ENCODE measurements around the gene SLC35G3. TPM values are rescaled to one million over a fixed set of nuclear protein-coding genes. Genes with fewer than 3 reads are reported as not detected.
"Not testable (repeated sequence)": the region's sequence is repeated elsewhere in the genome, so short reads cannot be mapped to it uniquely, and the experiment has no call there.

The SLC35G3 gene
- total and polyA plus RNA-seq, 2 experiments from 2014 or later: not detected

DNA sequence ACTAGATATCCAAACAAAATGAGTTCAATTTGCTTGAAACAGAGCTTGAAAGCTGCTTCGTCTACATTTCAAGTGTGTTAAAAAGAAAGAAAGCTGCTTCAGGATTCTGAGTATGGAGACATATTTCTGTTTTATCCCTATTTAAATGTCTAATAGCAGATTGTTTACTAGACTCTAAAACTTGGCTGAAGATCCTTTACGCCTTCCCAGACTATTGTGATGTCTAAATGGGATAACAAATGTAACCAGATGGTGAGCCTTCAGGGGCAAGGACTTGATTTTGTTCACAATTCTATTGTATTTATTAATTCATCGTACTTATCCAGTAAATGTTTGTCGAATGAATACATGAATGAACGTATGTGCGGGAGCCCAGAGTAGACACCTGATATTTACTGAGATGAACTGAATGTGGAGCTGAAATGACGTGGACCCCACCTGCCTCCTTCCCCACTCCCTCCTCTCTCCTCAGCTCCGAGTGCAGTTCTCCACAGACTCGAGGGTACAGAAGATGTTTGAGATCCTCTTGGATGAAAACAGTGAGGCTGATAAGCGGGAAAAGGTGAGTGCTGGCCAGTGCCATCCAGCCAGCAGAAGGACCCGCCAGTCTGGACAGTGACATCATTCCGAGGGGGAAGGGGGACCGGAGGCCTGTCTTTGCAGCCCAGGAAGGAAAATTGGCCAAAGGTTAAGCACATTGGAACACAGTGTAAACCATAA, 41.6 kb downstream of the SLC35G3 start (continued):
- TF ChIP-seq, protein P1, sequence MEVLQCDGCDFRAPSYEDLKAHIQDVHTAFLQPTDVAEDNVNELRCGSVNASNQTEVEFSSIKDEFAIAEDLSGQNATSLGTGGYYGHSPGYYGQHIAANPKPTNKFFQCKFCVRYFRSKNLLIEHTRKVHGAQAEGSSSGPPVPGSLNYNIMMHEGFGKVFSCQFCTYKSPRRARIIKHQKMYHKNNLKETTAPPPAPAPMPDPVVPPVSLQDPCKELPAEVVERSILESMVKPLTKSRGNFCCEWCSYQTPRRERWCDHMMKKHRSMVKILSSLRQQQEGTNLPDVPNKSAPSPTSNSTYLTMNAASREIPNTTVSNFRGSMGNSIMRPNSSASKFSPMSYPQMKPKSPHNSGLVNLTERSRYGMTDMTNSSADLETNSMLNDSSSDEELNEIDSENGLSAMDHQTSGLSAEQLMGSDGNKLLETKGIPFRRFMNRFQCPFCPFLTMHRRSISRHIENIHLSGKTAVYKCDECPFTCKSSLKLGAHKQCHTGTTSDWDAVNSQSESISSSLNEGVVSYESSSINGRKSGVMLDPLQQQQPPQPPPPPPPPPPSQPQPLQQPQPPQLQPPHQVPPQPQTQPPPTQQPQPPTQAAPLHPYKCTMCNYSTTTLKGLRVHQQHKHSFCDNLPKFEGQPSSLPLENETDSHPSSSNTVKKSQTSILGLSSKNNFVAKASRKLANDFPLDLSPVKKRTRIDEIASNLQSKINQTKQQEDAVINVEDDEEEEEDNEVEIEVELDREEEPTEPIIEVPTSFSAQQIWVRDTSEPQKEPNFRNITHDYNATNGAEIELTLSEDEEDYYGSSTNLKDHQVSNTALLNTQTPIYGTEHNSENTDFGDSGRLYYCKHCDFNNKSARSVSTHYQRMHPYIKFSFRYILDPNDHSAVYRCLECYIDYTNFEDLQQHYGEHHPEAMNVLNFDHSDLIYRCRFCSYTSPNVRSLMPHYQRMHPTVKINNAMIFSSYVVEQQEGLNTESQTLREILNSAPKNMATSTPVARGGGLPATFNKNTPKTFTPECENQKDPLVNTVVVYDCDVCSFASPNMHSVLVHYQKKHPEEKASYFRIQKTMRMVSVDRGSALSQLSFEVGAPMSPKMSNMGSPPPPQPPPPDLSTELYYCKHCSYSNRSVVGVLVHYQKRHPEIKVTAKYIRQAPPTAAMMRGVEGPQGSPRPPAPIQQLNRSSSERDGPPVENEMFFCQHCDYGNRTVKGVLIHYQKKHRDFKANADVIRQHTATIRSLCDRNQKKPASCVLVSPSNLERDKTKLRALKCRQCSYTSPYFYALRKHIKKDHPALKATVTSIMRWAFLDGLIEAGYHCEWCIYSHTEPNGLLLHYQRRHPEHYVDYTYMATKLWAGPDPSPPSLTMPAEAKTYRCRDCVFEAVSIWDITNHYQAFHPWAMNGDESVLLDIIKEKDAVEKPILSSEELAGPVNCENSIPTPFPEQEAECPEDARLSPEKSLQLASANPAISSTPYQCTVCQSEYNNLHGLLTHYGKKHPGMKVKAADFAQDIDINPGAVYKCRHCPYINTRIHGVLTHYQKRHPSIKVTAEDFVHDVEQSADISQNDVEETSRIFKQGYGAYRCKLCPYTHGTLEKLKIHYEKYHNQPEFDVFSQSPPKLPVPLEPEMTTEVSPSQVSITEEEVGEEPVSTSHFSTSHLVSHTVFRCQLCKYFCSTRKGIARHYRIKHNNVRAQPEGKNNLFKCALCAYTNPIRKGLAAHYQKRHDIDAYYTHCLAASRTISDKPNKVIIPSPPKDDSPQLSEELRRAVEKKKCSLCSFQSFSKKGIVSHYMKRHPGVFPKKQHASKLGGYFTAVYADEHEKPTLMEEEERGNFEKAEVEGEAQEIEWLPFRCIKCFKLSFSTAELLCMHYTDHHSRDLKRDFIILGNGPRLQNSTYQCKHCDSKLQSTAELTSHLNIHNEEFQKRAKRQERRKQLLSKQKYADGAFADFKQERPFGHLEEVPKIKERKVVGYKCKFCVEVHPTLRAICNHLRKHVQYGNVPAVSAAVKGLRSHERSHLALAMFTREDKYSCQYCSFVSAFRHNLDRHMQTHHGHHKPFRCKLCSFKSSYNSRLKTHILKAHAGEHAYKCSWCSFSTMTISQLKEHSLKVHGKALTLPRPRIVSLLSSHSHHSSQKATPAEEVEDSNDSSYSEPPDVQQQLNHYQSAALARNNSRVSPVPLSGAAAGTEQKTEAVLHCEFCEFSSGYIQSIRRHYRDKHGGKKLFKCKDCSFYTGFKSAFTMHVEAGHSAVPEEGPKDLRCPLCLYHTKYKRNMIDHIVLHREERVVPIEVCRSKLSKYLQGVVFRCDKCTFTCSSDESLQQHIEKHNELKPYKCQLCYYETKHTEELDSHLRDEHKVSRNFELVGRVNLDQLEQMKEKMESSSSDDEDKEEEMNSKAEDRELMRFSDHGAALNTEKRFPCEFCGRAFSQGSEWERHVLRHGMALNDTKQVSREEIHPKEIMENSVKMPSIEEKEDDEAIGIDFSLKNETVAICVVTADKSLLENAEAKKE (CRISPR knock-in tag; IDR thresholded peaks at IDR 0.05): no peak
- TF ChIP-seq ZNF114 (CRISPR knock-in tag; IDR thresholded peaks at IDR 0.05): no peak
- no peak for TF ChIP-seq NANOG (IDR thresholded peaks at IDR 0.05; ENCODE audit: borderline replicate concordance)
- no peak for TF ChIP-seq CREB1 (CRISPR knock-in tag; IDR thresholded peaks at IDR 0.05; ENCODE audit: low read depth)
- TF ChIP-seq ZNF331 (CRISPR knock-in tag; IDR thresholded peaks at IDR 0.05; ENCODE audit: low read depth): no peak

DNA sequence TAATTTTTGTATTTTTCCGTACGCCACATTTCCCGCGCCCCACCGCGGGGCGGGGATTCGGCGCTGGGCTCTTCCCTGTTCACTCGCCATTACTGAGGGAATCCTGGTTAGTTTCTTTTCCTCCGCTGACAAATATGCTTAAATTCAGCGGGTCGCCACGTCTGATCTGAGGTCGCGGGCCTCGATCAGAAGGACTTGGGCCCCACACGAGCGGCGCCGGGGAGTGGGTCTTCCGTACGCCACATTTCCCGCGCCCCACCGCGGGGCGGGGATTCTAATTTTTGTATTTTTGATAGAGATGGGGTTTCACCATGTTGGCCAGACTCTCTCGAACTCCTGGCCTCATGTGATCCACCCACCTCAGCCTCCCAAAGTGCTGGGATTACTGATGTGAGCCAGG, 43.1 kb downstream of the SLC35G3 start:
- Mint-ChIP-seq H3K4me1 (peaks cover 16% of the 10 kb centered on the region), H3K27me3 (ENCODE audit: insufficient read depth, low read depth, poor library complexity) (peaks cover 16% of the 10 kb centered on the region)
- H4K20me1 ChIP-seq (replicated peaks; ENCODE audit: insufficient read depth); H3K27me3 ChIP-seq (ENCODE audit: insufficient read depth); H3K4me1 ChIP-seq (ENCODE audit: insufficient read depth); H3K79me2 ChIP-seq (replicated peaks; ENCODE audit: insufficient read depth); H3K36me3 ChIP-seq (ENCODE audit: insufficient read depth); H3K27ac ChIP-seq (ENCODE audit: low read depth); ATAC-seq; H3K9me3 Mint-ChIP-seq; H3K4me3 Mint-ChIP-seq; H3F3A ChIP-seq (replicated peaks; ENCODE audit: low read depth); DNase-seq (ENCODE audit: low spot score); H3K9me2 ChIP-seq (ENCODE audit: insufficient read depth); H3K36me3 Mint-ChIP-seq (ENCODE audit: low read depth); H3K4me3 ChIP-seq; H3K4me2 ChIP-seq; H3K27ac Mint-ChIP-seq: not testable (repeated sequence)
- peak overlapping the region; percentile 47; the same call in 1 of the 2 replicates for H2AFZ ChIP-seq
